HG02642 (cell line): ENCODE measurements around the gene LMBR1L.
"Not testable (repeated sequence)": the region's sequence is repeated elsewhere in the genome, so short reads cannot be mapped to it uniquely, and the experiment has no call there.

Experiments
- ATAC-seq: cut with Tn5 transposase; IDR thresholded peaks from one replicate; pipeline ENCODE4 v1.9.1; 2021; ENCODE audit warnings: mild to moderate bottlenecking; ENCODE audit not compliant: unreplicated experiment, poor library complexity

The LMBR1L gene

GRCh38 chr12:49089821-49090773, 20.6 kb downstream of the LMBR1L start:
- ATAC-seq: no peak

- no peak for ATAC-seq
These were observed 21.7 kb downstream of the LMBR1L start for GRCh38 chr12:49088932-49089330.

- ATAC-seq: peak; percentile 83
These were observed 22.3 kb downstream of the LMBR1L start for GRCh38 chr12:49088150-49088931.

GRCh38 chr12:49086116-49086515, 24.5 kb downstream of the LMBR1L start:
- ATAC-seq: no peak

GRCh38 chr12:49084438-49084837, 26.2 kb downstream of the LMBR1L start:
- ATAC-seq: no peak

- no peak for ATAC-seq
These were observed 30.9 kb downstream of the LMBR1L start for GRCh38 chr12:49079793-49080192.

GRCh38 chr12:49070971-49071370, 39.7 kb downstream of the LMBR1L start:
- ATAC-seq: no peak

- peak; percentile 99 for ATAC-seq
These were observed 40.9 kb downstream of the LMBR1L start, which contains the start of gene RHEBL1 for GRCh38 chr12:49069507-49070346. TSS of gene RHEBL1 (minus strand) at chr12:49069979. CDS start at chr12:49069785, 194 bp downstream.

GRCh38 chr12:49068879-49069506, 41.7 kb downstream of the LMBR1L start:
- ATAC-seq: no peak

- ATAC-seq: no peak
These were observed 44.5 kb downstream of the LMBR1L start for GRCh38 chr12:49066120-49066519.

GRCh38 chr12:49064767-49065152, 45.9 kb downstream of the LMBR1L start:
- no peak for ATAC-seq

GRCh38 chr12:49061916-49062315, 48.7 kb downstream of the LMBR1L start:
- ATAC-seq: not testable (repeated sequence)

GRCh38 chr12:49061157-49061650, 49.4 kb downstream of the LMBR1L start:
- ATAC-seq: peak; percentile 1

- peak; percentile 58 for ATAC-seq
These were observed 50.1 kb downstream of the LMBR1L start, which contains the start of gene KMT2D for GRCh38 chr12:49060237-49061156. TSS of gene KMT2D (minus strand) at chr12:49060794. CDS start at chr12:49055324, 5,470 bp downstream.

GRCh38 chr12:49059299-49060171, 51.1 kb downstream of the LMBR1L start:
- ATAC-seq: peak; percentile 26

- ATAC-seq: no peak
These were observed 51.7 kb downstream of the LMBR1L start for GRCh38 chr12:49059045-49059298.

- no peak for ATAC-seq
These were observed 52.1 kb downstream of the LMBR1L start for GRCh38 chr12:49058366-49059044.
